K562 (cell line): ENCODE data around the gene RFX7. TPM values are rescaled to one million over a fixed set of nuclear protein-coding genes. Genes with fewer than 3 reads are reported as not detected.

Source experiments
- ATAC-seq: fragments of 200-7000 bp; cut with Tn5 transposase; 3 replicates; pipeline ENCODE4 v1.9.1; 2020; ENCODE audit warnings: moderate library complexity
- BruUV-seq: library from RNA; stranded (reverse); fragments of 400-500 nt; replicated peaks from 2 replicates; lab custom pipeline; 2021; lab: Mats Ljungman, UMichigan
- CTCF ChIA-PET: fragments of 300-600 bp; formaldehyde crosslinking; extraction: SDS; loops from one replicate; lab custom pipeline; 2021; ENCODE audit warnings: low intra/inter-chr PET ratio; lab: Yijun Ruan, JAX
- POLR2A ChIA-PET: fragments of 300-600, 350-650 bp; sonication (Branson Sonifier 250); formaldehyde crosslinking; extraction: SDS; loops from one replicate; lab custom pipeline; 2021; ENCODE audit warnings: antibody characterized with exemption, inconsistent platforms; lab: Yijun Ruan, JAX
- DNase-seq, 4 experiments: peaks; one replicate each; pipeline versions ENCODE4 v3.0.0 to v3.0.0-alpha.2; 2011 to 2018; ENCODE audit warnings: low spot score in 3 of 4, mixed read lengths in 3 of 4; ENCODE audit errors: extremely low read depth in 1 of 4
- FAIRE-seq: peaks from 2 replicates; lab custom pipeline; 2011; peaks lifted over from hg19 to GRCh38; lab: Jason Lieb, UNC
- H2AFZ ChIP-seq: 2 replicates; pipeline ENCODE4 v1.6.0; 2011; ENCODE audit warnings: low read depth, low read length, control low read depth, inconsistent platforms
- H3K27ac ChIP-seq: fragments of 200-600 bp; 3 replicates; pipeline ENCODE4 v1.8.0; 2011; ENCODE audit warnings: low read depth, mild to moderate bottlenecking, control low read depth, inconsistent platforms, low read length, moderate library complexity, mixed read lengths; ENCODE audit errors: extremely low read depth
- H3K27me3 ChIP-seq, 2 experiments: fragments of 300-600 bp in 1 of 2; 2 replicates in 1 of 2; 3 replicates in 1 of 2; pipeline versions ENCODE4 v1.6.0 to v1.8.0; 2011; ENCODE audit warnings: inconsistent platforms in 2 of 2, low read length in 2 of 2, mild to moderate bottlenecking in 1 of 2, mixed read lengths in 1 of 2, moderate library complexity in 1 of 2; ENCODE audit not compliant: control insufficient read depth in 2 of 2, insufficient read depth in 2 of 2
- H3K36me3 ChIP-seq: fragments of 300-600 bp; 3 replicates; pipeline ENCODE4 v1.8.0; 2011; ENCODE audit warnings: mild to moderate bottlenecking, low read length, inconsistent platforms; ENCODE audit not compliant: control insufficient read depth, insufficient read depth
- H3K4me1 ChIP-seq, 2 experiments: fragments of 200-600 bp in 1 of 2; replicated peaks in 1 of 2; 2 replicates in 1 of 2; 3 replicates in 1 of 2; pipeline versions ENCODE4 v1.5.1 to v1.8.0; 2011; ENCODE audit warnings: inconsistent platforms in 2 of 2, low read length in 2 of 2, mild to moderate bottlenecking in 1 of 2, mixed read lengths in 1 of 2, moderate library complexity in 1 of 2; ENCODE audit not compliant: control insufficient read depth in 2 of 2, insufficient read depth in 2 of 2
- H3K4me2 ChIP-seq: 2 replicates; pipeline ENCODE4 v1.6.1; 2011; ENCODE audit warnings: low read length, control low read depth, inconsistent platforms, mixed read lengths; ENCODE audit not compliant: insufficient read depth
- H3K4me3 ChIP-seq: fragments of 200-600 bp; sonication (generic), shearing (Covaris generic); 2 replicates; pipeline ENCODE4 v1.5.1; 2016; ENCODE audit warnings: control low read depth, inconsistent platforms
- H3K79me2 ChIP-seq: fragments of 200-600 bp; 3 replicates; pipeline ENCODE4 v1.8.0; 2011; ENCODE audit warnings: low read length, inconsistent platforms; ENCODE audit not compliant: control insufficient read depth, insufficient read depth
- H3K9ac ChIP-seq, 2 experiments: 2 replicates each; pipeline versions ENCODE4 v1.6.0 to v1.6.1; 2011; ENCODE audit warnings: low read depth in 2 of 2, low read length in 2 of 2, control low read depth in 1 of 2, inconsistent platforms in 1 of 2, mild to moderate bottlenecking in 1 of 2, mixed read lengths in 1 of 2; ENCODE audit not compliant: insufficient read depth in 1 of 2
- H3K9me1 ChIP-seq: one replicate; pipeline ENCODE4 v1.6.0; 2011; ENCODE audit warnings: inconsistent platforms, mild to moderate bottlenecking, low read length, moderate library complexity; ENCODE audit not compliant: control insufficient read depth, insufficient read depth
- H3K9me3 ChIP-seq: replicated peaks from 2 replicates; pipeline ENCODE4 v1.5.1; 2011; ENCODE audit warnings: low read depth, low read length, inconsistent platforms; ENCODE audit not compliant: control insufficient read depth, insufficient read depth
- H4K20me1 ChIP-seq: replicated peaks from 2 replicates; pipeline ENCODE4 v1.6.1; 2011; ENCODE audit warnings: low read length, inconsistent platforms, mixed read lengths; ENCODE audit not compliant: control insufficient read depth, insufficient read depth
- ARID1B ChIP-seq: fragments of 450-650 bp; IDR thresholded peaks from 2 replicates; pipeline ENCODE4 v1.6.1; 2016; ENCODE audit warnings: antibody characterized with exemption, mild to moderate bottlenecking, inconsistent platforms
- ASH1L ChIP-seq: fragments of 450-650 bp; IDR thresholded peaks from 2 replicates; pipeline ENCODE4 v1.6.1; 2018; ENCODE audit warnings: borderline replicate concordance, mild to moderate bottlenecking, low read depth; ENCODE audit not compliant: partially characterized antibody
- ATF7 ChIP-seq: fragments of 450-650 bp; IDR thresholded peaks from 2 replicates; pipeline ENCODE4 v1.7.1; 2014; ENCODE audit warnings: mild to moderate bottlenecking, moderate library complexity
- BACH1 ChIP-seq: fragments of 200-800 bp; sonication (Bioruptor generic); IDR thresholded peaks from 2 replicates; pipeline ENCODE4 v1.6.1; 2016; ENCODE audit warnings: missing genetic modification characterization, missing compliant biosample characterization
- BCL6 ChIP-seq: fragments of 250-450 bp; sonication (Bioruptor Pico); IDR thresholded peaks from 2 replicates; pipeline ENCODE4 v1.4.0; 2020
- BRD4 ChIP-seq: fragments of 200-600 bp; sonication (generic); IDR thresholded peaks from 2 replicates; pipeline ENCODE4 v1.6.1; 2017; ENCODE audit warnings: inconsistent platforms
- CBFA2T3 ChIP-seq: fragments of 450-650 bp; IDR thresholded peaks from 2 replicates; pipeline ENCODE4 v1.6.1; 2017
- FIP1L1 ChIP-seq: fragments of 200-400 bp; formaldehyde crosslinking; IDR thresholded peaks from 2 replicates; pipeline ENCODE4 v1.6.1; 2018; ENCODE audit warnings: mild to moderate bottlenecking, low read depth, low read length; ENCODE audit not compliant: poor library complexity, severe bottlenecking
- FOXM1 ChIP-seq, 2 experiments: fragments of 450-650 bp in 1 of 2; sonication (generic) in 1 of 2; formaldehyde crosslinking in 1 of 2; IDR thresholded peaks; 2 replicates each; pipeline versions ENCODE4 v1.6.1 to v1.9.0; 2017 to 2022; ENCODE audit warnings: low read depth in 2 of 2, mild to moderate bottlenecking in 2 of 2, missing genetic modification reagents in 1 of 2, moderate library complexity in 1 of 2
- HDAC1 ChIP-seq, 2 experiments: fragments of 450-650 bp; IDR thresholded peaks; 2 replicates each; pipeline ENCODE4 v1.6.1; 2016 to 2017; ENCODE audit warnings: inconsistent platforms in 1 of 2, mild to moderate bottlenecking in 1 of 2, moderate library complexity in 1 of 2
- L3MBTL2 ChIP-seq: fragments of 450-650 bp; IDR thresholded peaks from 2 replicates; pipeline ENCODE4 v1.6.1; 2016; ENCODE audit warnings: mild to moderate bottlenecking, moderate library complexity
- MEF2D ChIP-seq: conservative IDR thresholded peaks from 2 replicates; pipeline ENCODE4 v1.6.1; 2016; ENCODE audit warnings: low read depth, missing genetic modification characterization, missing compliant biosample characterization
- MTA3 ChIP-seq: fragments of 450-650 bp; formaldehyde crosslinking; IDR thresholded peaks from 2 replicates; pipeline ENCODE4 v1.6.1; 2017; ENCODE audit warnings: mild to moderate bottlenecking, borderline replicate concordance
- NEUROD1 ChIP-seq: fragments of 150-350 bp; IDR thresholded peaks from 2 replicates; pipeline ENCODE4 v1.6.1; 2014; ENCODE audit warnings: borderline replicate concordance, low read length, low read depth; ENCODE audit not compliant: partially characterized antibody
- NKRF ChIP-seq: fragments of 450-650 bp; IDR thresholded peaks from 2 replicates; pipeline ENCODE4 v1.6.1; 2016; ENCODE audit warnings: borderline replicate concordance
- RCOR1 ChIP-seq, 2 experiments: IDR thresholded peaks; 2 replicates each; pipeline ENCODE4 v1.6.1; 2012; ENCODE audit warnings: low read depth in 2 of 2, low read length in 2 of 2, borderline replicate concordance in 1 of 2, improper control_type of control experiment in 1 of 2
- TCF3 ChIP-seq: sonication (generic); formaldehyde crosslinking; IDR thresholded peaks from 2 replicates; pipeline ENCODE4 v1.4.0; 2020; ENCODE audit warnings: mild to moderate bottlenecking, missing genetic modification reagents
- ZBTB34 ChIP-seq: fragments of 250-450 bp; sonication (Bioruptor Pico); IDR thresholded peaks from 2 replicates; pipeline ENCODE4 v1.8.0; 2021; ENCODE audit warnings: mild to moderate bottlenecking, moderate library complexity
- ZNF24 ChIP-seq: fragments of 450-650 bp; IDR thresholded peaks from 2 replicates; pipeline ENCODE4 v1.6.1; 2016
- WGBS: fragments of 100-300 bp; shearing (Covaris generic); methylation state at CpG from one replicate; pipeline ENCODE4 v1.1.6; 2016; ENCODE audit warnings: low coverage, mixed read lengths; ENCODE audit not compliant: insufficient coverage; ENCODE audit errors: missing lambda C conversion rate; 5-methylcytosine and 5-hydroxymethylcytosine counted together
- in situ Hi-C: fragments of 300-500 bp; cut with MboI; formaldehyde crosslinking; loops from 4 replicates; pipeline ENCODE4 v1.15.0; 2018; ENCODE audit warnings: inconsistent platforms, mixed read lengths
- intact Hi-C: fragments of 100-400 bp; cut with micrococcal nuclease; formaldehyde crosslinking; loops from 2 replicates; pipeline ENCODE4 v1.14.2; 2022
- polyA plus RNA-seq, 8 experiments: library from polyadenylated mRNA; depleted of rRNA in 4 of 8; stranded (reverse) in 5 of 8; unstranded in 3 of 8; fragments of >200 nt; fragmentation: Nextera tagmentation in 2 of 8; fragmentation: Illumina TruSeq in 1 of 8; extraction: Ambion mirVana in 2 of 8; extraction: Trizol in 1 of 8; gene quantifications; 2 replicates each; pipeline versions ENCODE4 v1.2.1 to v1.2.3, GENCODE V29; 2011 to 2014; ENCODE audit warnings: inconsistent platforms in 1 of 8, missing spikeins in 1 of 8
- total RNA-seq, 7 experiments: library from RNA; depleted of rRNA in 6 of 7; stranded (reverse); fragments of >200 nt in 6 of 7; fragmentation: Illumina TruSeq in 2 of 7; extraction: Trizol in 2 of 7; gene quantifications; 2 replicates each; pipeline versions ENCODE4 v1.2.1 to v1.2.3, GENCODE V29; 2011 to 2021; ENCODE audit warnings: low replicate concordance in 1 of 7

Gene RFX7
- total and polyA plus RNA-seq, 9 of the 15 experiments (the other 6 are each of a cell fraction or from before 2014, with no cell fraction given): 2.4 to 17.9 (median 6.3) TPM

GRCh38 chr15:56251315-56252095, 7.8 kb upstream of the RFX7 start:
- ChIA-PET CTCF (no interaction called here), POLR2A (interaction anchor here (0.6 to 1.5 kb wide), 6 partner anchors 14 to 240 kb away, joined by 3 to 5 read pairs (median 3); partner anchors contain the start of gene MNS1)
- Histone ChIP-seq H3K9me1 (no peaks in the 10 kb centered on the region), H4K20me1 (no peaks in the 10 kb centered on the region; the same call in 1 of the 2 replicates), H3K9ac (no peak overlapping the region), H3K4me2 (peak overlapping the region; percentile 14; the same call in 1 of the 2 replicates), H3K9me3 (no peaks in the 10 kb centered on the region), H3K4me1 (peaks cover 4 to 31% of the 10 kb centered on the region in 2 experiments), H2AFZ (no peak overlapping the region), H3K79me2 (no peaks in the 10 kb centered on the region), H3K36me3 (no peaks in the 10 kb centered on the region), H3K27ac (peak overlapping the region; percentile 57), H3K4me3 (no peak overlapping the region), H3K27me3 (no peaks in the 10 kb centered on the region)
- in situ Hi-C loops (no loop called here), intact Hi-C loops (no loop called here)
- 0% methylated on average over 4 of the region's 4 CpGs for WGBS
- BruUV-seq: no TSS peak
- DNase-seq: peak in 3 of 4 experiments; percentile 17 to 62 (median 57)
- FAIRE-seq: peak; percentile 90
- ATAC-seq: peak; percentile 86
- no peak; the same call in 1 of the 2 replicates for TF ChIP-seq NKRF
- peak; percentile 43; the same call in 1 of the 2 replicates for TF ChIP-seq BACH1 (tag)
- 0 out of 2 replicates have a peak, but pooled peaks have one; percentile 27 for TF ChIP-seq ZNF24
- peak; percentile 92 for TF ChIP-seq ARID1B
- peak; percentile 31 for TF ChIP-seq NEUROD1
- TF ChIP-seq FIP1L1: no peak
- peak; percentile 76 for TF ChIP-seq MEF2D (tag)
- TF ChIP-seq CBFA2T3: peak; percentile 86
- TF ChIP-seq TCF3 (CRISPR knock-in tag): peak; percentile 71
- no peak for TF ChIP-seq BCL6 (CRISPR knock-in tag)
- peak; percentile 33 to 96; a peak in 3 of 4 replicates for TF ChIP-seq RCOR1 (IDR thresholded peaks at IDR 0.05; ENCODE audit: borderline replicate concordance in 1 of 2, low read depth in 2 of 2, low read length in 2 of 2)
- TF ChIP-seq MTA3: peak; percentile 65; the same call in 1 of the 2 replicates
- TF ChIP-seq ZBTB34 (CRISPR knock-in tag): no peak
- TF ChIP-seq ASH1L: no peak
- TF ChIP-seq BRD4: 0 out of 2 replicates have a peak, but pooled peaks have one; percentile 36
- TF ChIP-seq FOXM1 (IDR thresholded peaks at IDR 0.05; ENCODE audit: low read depth): peak; percentile 61; the same call in 1 of the 2 replicates
- TF ChIP-seq FOXM1 (CRISPR knock-in tag; IDR thresholded peaks at IDR 0.05; ENCODE audit: low read depth): no peak
- peak; percentile 59; the same call in 1 of the 2 replicates for TF ChIP-seq ATF7
- peak; percentile 36; the same call in 1 of the 2 replicates for TF ChIP-seq L3MBTL2
- peak in 1 of 2 experiments; percentile 92; a peak in 2 of 4 replicates for TF ChIP-seq HDAC1 (IDR thresholded peaks at IDR 0.05)
